Measurements from ENCODE around the gene ANKRD18A.

GRCh38 chr9:38622951-38623350 is 2.6 kb upstream of the ANKRD18A start:
- TF ChIP-seq HDAC2 (IDR thresholded peaks at IDR 0.05; ENCODE audit: borderline replicate concordance in 1 of 2, low read depth in 2 of 2, low read length in 2 of 2) (no peak), KDM1A (IDR thresholded peaks at IDR 0.05; ENCODE audit: borderline replicate concordance, low read length) (no peak), CTBP2 (IDR thresholded peaks at IDR 0.05; ENCODE audit: borderline replicate concordance, insufficient read depth, insufficient read length, low read length) (no peak), EP300 (IDR thresholded peaks at IDR 0.05; ENCODE audit: borderline replicate concordance in 1 of 2, low read depth in 2 of 2, low read length in 2 of 2) (no peak), CREB1 (IDR thresholded peaks at IDR 0.05) (no peak), NRF1 (IDR thresholded peaks at IDR 0.05; ENCODE audit: low read depth, low read length) (no peak), CTCF (IDR thresholded peaks at IDR 0.05; ENCODE audit: control extremely low read depth in 1 of 3, insufficient read depth in 1 of 3, low read depth in 1 of 3, low read length in 3 of 3) (no peak)

Data from H1 (cell line).